ENCODE results near the gene ACBD4. TPM values are rescaled to one million over a fixed set of nuclear protein-coding genes. Genes with fewer than 3 reads are reported as not detected.

Gene ACBD4
- total RNA-seq, 1 experiment from 2014 or later, result 7.7 TPM

GRCh38 chr17:45090711-45091110 is 44.8 kb upstream of the ACBD4 start:
- in situ Hi-C loops (cut with HindIII; ENCODE audit: low pct_unique_long_range_greater_than_20kb, low sequenced_read_pairs) (no loop called here), intact Hi-C loops (cut with micrococcal nuclease; ENCODE audit: unreplicated experiment) (no loop called here)
- Histone ChIP-seq H3K36me3 (ENCODE audit: control insufficient read depth, insufficient read depth, low read length) (peaks cover 8% of the 10 kb centered on the region), H3K4me3 (ENCODE audit: low read depth in 2 of 2, low read length in 2 of 2) (no peak overlapping the region), H3K9me3 (ENCODE audit: control insufficient read depth, insufficient read depth, low read depth, low read length) (no peaks in the 10 kb centered on the region), H3K4me1 (ENCODE audit: control insufficient read depth, insufficient read depth, low read length) (peaks cover 11% of the 10 kb centered on the region), H3K27ac (ENCODE audit: low read length) (no peak overlapping the region), H3K27me3 (ENCODE audit: control insufficient read depth, insufficient read depth, low read length) (no peaks in the 10 kb centered on the region)
- no peak for TF ChIP-seq POLR2AphosphoS5 (IDR thresholded peaks at IDR 0.05; ENCODE audit: low read depth, low read length)
- TF ChIP-seq SIN3A (IDR thresholded peaks at IDR 0.05; ENCODE audit: borderline replicate concordance, insufficient read depth, low read depth, low read length), result no peak
- TF ChIP-seq, protein P1, sequence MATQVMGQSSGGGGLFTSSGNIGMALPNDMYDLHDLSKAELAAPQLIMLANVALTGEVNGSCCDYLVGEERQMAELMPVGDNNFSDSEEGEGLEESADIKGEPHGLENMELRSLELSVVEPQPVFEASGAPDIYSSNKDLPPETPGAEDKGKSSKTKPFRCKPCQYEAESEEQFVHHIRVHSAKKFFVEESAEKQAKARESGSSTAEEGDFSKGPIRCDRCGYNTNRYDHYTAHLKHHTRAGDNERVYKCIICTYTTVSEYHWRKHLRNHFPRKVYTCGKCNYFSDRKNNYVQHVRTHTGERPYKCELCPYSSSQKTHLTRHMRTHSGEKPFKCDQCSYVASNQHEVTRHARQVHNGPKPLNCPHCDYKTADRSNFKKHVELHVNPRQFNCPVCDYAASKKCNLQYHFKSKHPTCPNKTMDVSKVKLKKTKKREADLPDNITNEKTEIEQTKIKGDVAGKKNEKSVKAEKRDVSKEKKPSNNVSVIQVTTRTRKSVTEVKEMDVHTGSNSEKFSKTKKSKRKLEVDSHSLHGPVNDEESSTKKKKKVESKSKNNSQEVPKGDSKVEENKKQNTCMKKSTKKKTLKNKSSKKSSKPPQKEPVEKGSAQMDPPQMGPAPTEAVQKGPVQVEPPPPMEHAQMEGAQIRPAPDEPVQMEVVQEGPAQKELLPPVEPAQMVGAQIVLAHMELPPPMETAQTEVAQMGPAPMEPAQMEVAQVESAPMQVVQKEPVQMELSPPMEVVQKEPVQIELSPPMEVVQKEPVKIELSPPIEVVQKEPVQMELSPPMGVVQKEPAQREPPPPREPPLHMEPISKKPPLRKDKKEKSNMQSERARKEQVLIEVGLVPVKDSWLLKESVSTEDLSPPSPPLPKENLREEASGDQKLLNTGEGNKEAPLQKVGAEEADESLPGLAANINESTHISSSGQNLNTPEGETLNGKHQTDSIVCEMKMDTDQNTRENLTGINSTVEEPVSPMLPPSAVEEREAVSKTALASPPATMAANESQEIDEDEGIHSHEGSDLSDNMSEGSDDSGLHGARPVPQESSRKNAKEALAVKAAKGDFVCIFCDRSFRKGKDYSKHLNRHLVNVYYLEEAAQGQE (IDR thresholded peaks at IDR 0.05; ENCODE audit: insufficient read depth in 1 of 2, low read depth in 2 of 2, low read length in 1 of 2), result no peak
- no peak for TF ChIP-seq CTCF (IDR thresholded peaks at IDR 0.05)
- TF ChIP-seq TCF7L2 (IDR thresholded peaks at IDR 0.05; ENCODE audit: low read depth, low read length), result no peak
- ChIA-PET CTCF (no interaction called here), POLR2A (no interaction called here)
- no peak for DNase-seq (ENCODE audit: low read depth, low spot score)
- no TSS peak for BruUV-seq (replicated peaks)
- no peak for ATAC-seq

DNA sequence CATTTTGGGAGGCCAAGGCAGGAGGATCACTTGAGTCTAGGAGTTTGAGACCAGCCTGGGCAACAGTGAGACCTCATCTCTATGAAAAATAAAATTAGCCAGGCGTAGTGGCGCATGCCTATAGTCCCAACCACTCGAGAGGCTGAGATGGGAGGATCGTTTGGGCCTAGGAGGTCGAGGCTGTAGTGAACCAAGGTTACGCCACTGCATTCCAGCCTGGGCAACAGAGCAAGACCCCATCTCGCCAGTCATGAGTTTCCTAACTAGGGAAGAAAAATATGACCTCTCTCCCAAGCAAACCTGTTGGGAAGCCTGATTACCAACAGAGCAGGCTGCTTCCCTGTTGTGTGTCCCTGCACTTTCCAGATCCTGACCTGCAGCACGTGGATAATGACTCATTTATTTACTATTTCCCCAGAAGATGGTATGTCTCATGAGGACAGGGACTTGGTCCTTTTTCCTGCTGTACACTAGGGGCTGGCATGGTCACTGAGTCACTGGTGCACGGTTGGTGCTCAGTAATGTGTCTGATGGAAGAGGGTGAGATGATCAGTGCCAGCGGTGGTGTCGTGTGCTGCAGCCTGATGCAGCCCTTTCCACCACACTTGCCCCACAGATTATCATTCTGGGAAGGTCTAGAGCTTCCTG is 43.6 kb upstream of the ACBD4 start:
- Histone ChIP-seq H3K4me1 (ENCODE audit: control insufficient read depth, insufficient read depth, low read length) (peaks cover 11% of the 10 kb centered on the region), H3K27me3 (ENCODE audit: control insufficient read depth, insufficient read depth, low read length) (no peaks in the 10 kb centered on the region), H3K27ac (ENCODE audit: low read length) (no peak overlapping the region; the same call in 1 of the 2 replicates), H3K9me3 (ENCODE audit: control insufficient read depth, insufficient read depth, low read depth, low read length) (no peaks in the 10 kb centered on the region), H3K36me3 (ENCODE audit: control insufficient read depth, insufficient read depth, low read length) (peaks cover 8% of the 10 kb centered on the region), H3K4me3 (ENCODE audit: low read depth in 2 of 2, low read length in 2 of 2) (no peak overlapping the region)
- DNase-seq (ENCODE audit: low read depth, low spot score) (no peak), ATAC-seq (no peak)
- ChIA-PET POLR2A (no interaction called here), CTCF (no interaction called here)
- in situ Hi-C loops (cut with HindIII; ENCODE audit: low pct_unique_long_range_greater_than_20kb, low sequenced_read_pairs) (no loop called here), intact Hi-C loops (cut with micrococcal nuclease; ENCODE audit: unreplicated experiment) (no loop called here)
- no peak for TF ChIP-seq TCF7L2 (IDR thresholded peaks at IDR 0.05; ENCODE audit: low read depth, low read length)
- TF ChIP-seq SIN3A (IDR thresholded peaks at IDR 0.05; ENCODE audit: borderline replicate concordance, insufficient read depth, low read depth, low read length), result no peak
- BruUV-seq (replicated peaks), result no TSS peak

DNA sequence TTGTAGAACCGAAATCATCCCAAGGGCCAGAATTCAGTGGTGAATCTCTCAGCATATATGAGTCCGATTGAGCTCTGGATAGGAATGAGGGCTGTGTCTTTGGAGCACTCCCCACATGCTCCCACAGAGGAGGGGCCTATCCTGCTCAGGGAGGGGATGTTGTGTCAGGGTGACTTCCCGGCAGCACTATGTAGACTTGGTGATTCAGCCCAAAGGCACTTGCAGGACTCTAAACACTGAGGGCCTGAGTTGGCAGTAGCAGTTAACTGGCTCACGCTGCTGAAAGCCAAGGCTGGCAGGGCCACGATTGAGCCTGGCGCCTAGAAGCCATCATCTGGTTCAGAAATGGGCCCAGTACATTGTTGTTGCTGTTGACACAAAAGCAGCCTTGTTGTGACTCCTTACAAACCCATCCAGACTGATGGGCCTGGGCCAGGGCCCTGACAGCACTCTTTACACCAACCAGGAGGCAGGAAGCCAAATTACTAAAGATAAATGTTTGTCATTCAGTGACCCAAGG is 42.5 kb upstream of the ACBD4 start:
- no TSS peak for BruUV-seq (replicated peaks)
- no peaks in the 10 kb centered on the region for H3K27me3 ChIP-seq (ENCODE audit: control insufficient read depth, insufficient read depth, low read length)
- in situ Hi-C loops (cut with HindIII; ENCODE audit: low pct_unique_long_range_greater_than_20kb, low sequenced_read_pairs) (no loop called here), intact Hi-C loops (cut with micrococcal nuclease; ENCODE audit: unreplicated experiment) (no loop called here)
- peaks cover 11% of the 10 kb centered on the region for H3K4me1 ChIP-seq (ENCODE audit: control insufficient read depth, insufficient read depth, low read length)
- CTCF ChIA-PET, result no interaction called here
- peak; percentile 60 for DNase-seq (ENCODE audit: low read depth, low spot score)
- H3K4me3 ChIP-seq (ENCODE audit: low read depth in 2 of 2, low read length in 2 of 2), result no peak overlapping the region
- peak overlapping the region; percentile 76 for H3K27ac ChIP-seq (ENCODE audit: low read length)
- TF ChIP-seq POLR2AphosphoS5 (IDR thresholded peaks at IDR 0.05; ENCODE audit: low read depth, low read length) (peak; percentile 58; the same call in 1 of the 2 replicates), CTCF (IDR thresholded peaks at IDR 0.05) (no peak), TCF7L2 (IDR thresholded peaks at IDR 0.05; ENCODE audit: low read depth, low read length) (no peak), SIN3A (IDR thresholded peaks at IDR 0.05; ENCODE audit: borderline replicate concordance, insufficient read depth, low read depth, low read length) (no peak)
- TF ChIP-seq, protein P1 (IDR thresholded peaks at IDR 0.05; ENCODE audit: insufficient read depth in 1 of 2, low read depth in 2 of 2, low read length in 1 of 2), result no peak
- peak; percentile 97 for ATAC-seq
- POLR2A ChIA-PET, result no interaction called here
- H3K9me3 ChIP-seq (ENCODE audit: control insufficient read depth, insufficient read depth, low read depth, low read length), result no peaks in the 10 kb centered on the region
- peaks cover 8% of the 10 kb centered on the region for H3K36me3 ChIP-seq (ENCODE audit: control insufficient read depth, insufficient read depth, low read length)

Data from Panc1 (cell line).